T-helper 2 cell treated with Interferon-gamma antibody and Interleukin-4, amounts not matched to agents 5 μg/mL and 100 μg/mL, for 36 hours (primary cell): Measurements from ENCODE around the gene GPR22.
A peak's percentile ranks its signal among the peaks of the same experiment; 100 is the strongest.

Experiments used
- DNase-seq: peaks from one replicate; pipeline ENCODE4 v3.0.0; 2021; ENCODE audit warnings: low spot score
- H3K27ac Mint-ChIP-seq: one replicate; pipeline ENCODE4 v1.8.0; 2021; ENCODE audit warnings: mild to moderate bottlenecking, mixed read lengths
- H3K27me3 Mint-ChIP-seq: one replicate; pipeline ENCODE4 v1.8.0; 2021; ENCODE audit warnings: low read depth, mixed read lengths
- H3K36me3 Mint-ChIP-seq: one replicate; pipeline ENCODE4 v1.8.0; 2021; ENCODE audit warnings: low read depth, mixed read lengths
- H3K4me1 Mint-ChIP-seq: one replicate; pipeline ENCODE4 v1.8.0; 2021; ENCODE audit warnings: low read depth, mixed read lengths
- H3K4me3 Mint-ChIP-seq: one replicate; pipeline ENCODE4 v1.8.0; 2022; ENCODE audit warnings: mild to moderate bottlenecking, moderate library complexity, mixed read lengths
- H3K9me3 Mint-ChIP-seq: one replicate; pipeline ENCODE4 v1.8.0; 2021; ENCODE audit warnings: mixed read lengths

GPR22 gene, protein sequence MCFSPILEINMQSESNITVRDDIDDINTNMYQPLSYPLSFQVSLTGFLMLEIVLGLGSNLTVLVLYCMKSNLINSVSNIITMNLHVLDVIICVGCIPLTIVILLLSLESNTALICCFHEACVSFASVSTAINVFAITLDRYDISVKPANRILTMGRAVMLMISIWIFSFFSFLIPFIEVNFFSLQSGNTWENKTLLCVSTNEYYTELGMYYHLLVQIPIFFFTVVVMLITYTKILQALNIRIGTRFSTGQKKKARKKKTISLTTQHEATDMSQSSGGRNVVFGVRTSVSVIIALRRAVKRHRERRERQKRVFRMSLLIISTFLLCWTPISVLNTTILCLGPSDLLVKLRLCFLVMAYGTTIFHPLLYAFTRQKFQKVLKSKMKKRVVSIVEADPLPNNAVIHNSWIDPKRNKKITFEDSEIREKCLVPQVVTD

DNA sequence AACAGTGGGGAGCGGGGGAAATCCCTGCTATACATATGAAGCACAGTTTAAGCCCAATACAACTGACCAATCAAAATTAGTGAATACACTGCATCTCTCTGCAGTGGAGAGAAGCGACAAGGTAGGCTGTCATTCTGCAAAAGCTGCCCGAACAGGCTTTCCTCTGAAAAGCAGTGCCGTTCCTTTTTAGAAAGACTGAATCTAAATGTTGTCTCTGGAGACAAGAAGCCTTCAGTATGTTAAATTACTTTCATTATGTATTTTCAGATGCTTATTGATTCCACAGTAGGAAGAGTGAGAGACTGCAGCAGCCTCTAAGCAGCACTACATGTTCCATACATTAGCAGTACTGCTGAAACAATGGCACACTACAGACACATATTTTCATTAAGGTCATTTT lies at the start of gene GPR22:
TSS of gene GPR22 (plus strand) at position 129 of the 400 bp plus-strand sequence. CDS start 4,004 bp downstream, outside the sequence.
- no peak for DNase-seq
- H3K9me3 Mint-ChIP-seq = no peaks in the 10 kb centered on the region
- no peaks in the 10 kb centered on the region for H3K4me1 Mint-ChIP-seq
- H3K27me3 Mint-ChIP-seq = no peaks in the 10 kb centered on the region
- H3K4me3 Mint-ChIP-seq = no peak within 1 kb of the TSS
- H3K27ac Mint-ChIP-seq = no peak within 1 kb of the TSS
- no peaks in the 10 kb centered on the region for H3K36me3 Mint-ChIP-seq

DNA sequence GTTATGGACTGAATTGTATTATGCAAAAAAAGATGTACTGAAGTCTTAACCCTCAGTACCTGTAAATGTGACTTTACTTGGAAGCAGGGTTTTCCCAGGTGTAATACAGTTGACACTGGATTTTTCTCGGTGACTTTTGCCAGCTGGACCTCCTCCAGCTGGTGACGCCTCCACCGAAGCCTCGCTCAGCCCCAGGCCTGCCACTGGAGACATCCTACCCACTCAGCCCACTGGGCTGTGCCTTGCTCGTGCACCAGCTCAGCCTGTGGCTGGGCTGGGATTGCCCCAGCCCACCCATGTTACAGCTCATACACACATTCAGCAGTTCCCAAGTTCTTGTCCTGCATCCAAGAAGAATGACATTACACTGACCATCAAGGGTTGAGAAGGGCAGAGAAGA lies 42.4 kb upstream of the GPR22 start:
- no peak overlapping the region for H3K4me3 Mint-ChIP-seq
- peaks cover 3% of the 10 kb centered on the region for H3K9me3 Mint-ChIP-seq
- H3K27ac Mint-ChIP-seq = no peak overlapping the region
- H3K4me1 Mint-ChIP-seq = no peaks in the 10 kb centered on the region
- H3K36me3 Mint-ChIP-seq = no peaks in the 10 kb centered on the region
- H3K27me3 Mint-ChIP-seq = no peaks in the 10 kb centered on the region
- DNase-seq = no peak

DNA sequence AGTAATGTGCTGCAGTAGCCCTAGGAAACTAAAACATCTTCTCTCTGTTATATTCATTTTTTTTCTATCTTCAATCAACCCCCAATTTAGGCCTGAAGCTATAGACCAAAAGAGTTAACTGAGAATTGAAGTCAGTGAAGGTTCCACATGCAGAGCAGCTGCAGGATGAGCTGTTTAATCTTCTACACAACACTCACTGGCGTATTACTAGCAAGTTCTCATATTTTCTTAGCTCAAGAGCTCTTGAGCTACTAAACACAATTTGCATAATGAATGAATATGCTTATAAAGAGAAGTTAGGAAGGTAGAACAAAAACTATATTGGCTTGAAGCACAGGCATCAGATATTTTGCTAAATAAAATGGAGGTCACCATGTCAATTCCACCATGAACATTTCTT lies 41.2 kb upstream of the GPR22 start:
- H3K9me3 Mint-ChIP-seq = peaks cover 3% of the 10 kb centered on the region
- H3K27me3 Mint-ChIP-seq = no peaks in the 10 kb centered on the region
- no peak for DNase-seq
- peaks cover 2% of the 10 kb centered on the region for H3K36me3 Mint-ChIP-seq
- H3K4me3 Mint-ChIP-seq = no peak overlapping the region
- H3K27ac Mint-ChIP-seq = no peak overlapping the region
- no peaks in the 10 kb centered on the region for H3K4me1 Mint-ChIP-seq

DNA sequence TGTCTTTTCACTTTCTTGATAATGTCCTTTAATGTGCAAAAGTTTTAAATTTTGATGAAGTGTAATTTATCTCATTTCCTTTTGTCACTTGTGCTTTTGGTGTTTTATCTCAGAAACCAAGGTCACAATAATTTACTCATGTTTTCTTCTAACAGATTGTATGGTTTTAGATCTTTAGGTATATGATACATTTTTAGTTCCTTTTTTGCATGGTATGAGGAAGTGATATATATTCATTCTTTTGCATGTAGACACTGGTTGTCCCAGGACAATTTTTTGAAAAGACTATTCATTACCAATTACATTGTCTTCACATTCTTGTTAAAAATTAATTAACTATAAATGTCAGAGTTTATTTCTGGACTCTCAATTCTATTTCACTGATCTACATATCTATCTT lies 39.8 kb upstream of the GPR22 start:
- no peaks in the 10 kb centered on the region for H3K4me1 Mint-ChIP-seq
- peaks cover 2% of the 10 kb centered on the region for H3K36me3 Mint-ChIP-seq
- H3K27ac Mint-ChIP-seq = no peak overlapping the region
- no peak overlapping the region for H3K4me3 Mint-ChIP-seq
- no peaks in the 10 kb centered on the region for H3K27me3 Mint-ChIP-seq
- no peak for DNase-seq
- peaks cover 3% of the 10 kb centered on the region for H3K9me3 Mint-ChIP-seq

DNA sequence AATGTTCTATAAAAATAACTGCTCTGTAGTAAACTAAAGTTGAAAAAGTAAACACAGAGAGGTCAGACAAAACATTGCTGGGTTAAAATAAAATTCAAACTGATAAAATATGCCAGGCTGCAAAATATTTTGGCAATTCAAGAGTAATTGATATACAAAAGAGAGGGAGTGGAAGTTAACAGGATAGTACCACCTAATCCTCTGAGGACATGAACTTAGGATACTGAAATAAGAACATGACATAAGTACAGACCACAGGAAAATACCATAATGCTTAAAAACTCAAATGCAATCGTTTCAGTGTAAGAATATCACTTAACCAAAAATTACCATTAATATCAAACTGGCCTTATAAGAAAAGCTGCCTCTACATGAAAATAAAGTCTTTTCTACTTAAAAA lies 37.6 kb upstream of the GPR22 start:
- H3K9me3 Mint-ChIP-seq = peaks cover 7% of the 10 kb centered on the region
- no peak overlapping the region for H3K4me3 Mint-ChIP-seq
- no peaks in the 10 kb centered on the region for H3K27me3 Mint-ChIP-seq
- H3K4me1 Mint-ChIP-seq = no peaks in the 10 kb centered on the region
- no peak for DNase-seq
- H3K36me3 Mint-ChIP-seq = peaks cover 2% of the 10 kb centered on the region
- no peak overlapping the region for H3K27ac Mint-ChIP-seq

DNA sequence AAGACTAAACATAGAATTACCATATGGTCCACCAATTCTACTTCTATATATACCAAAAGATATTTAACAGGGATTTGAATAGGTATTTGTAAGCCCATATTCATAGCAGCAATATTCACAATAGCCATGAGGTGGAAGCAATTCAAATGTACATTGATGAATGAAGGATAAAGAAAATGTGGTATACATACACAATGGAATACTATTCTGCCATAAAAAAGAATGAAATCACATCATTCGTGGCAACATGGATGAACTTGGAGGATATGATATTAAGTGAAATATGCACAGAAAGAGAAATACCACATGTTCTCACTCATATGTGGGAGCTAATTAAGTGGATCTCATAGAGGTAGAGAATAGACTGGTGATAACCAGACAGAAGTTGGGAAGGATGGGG lies 34.1 kb upstream of the GPR22 start:
- Mint-ChIP-seq H3K27me3 (no peaks in the 10 kb centered on the region), H3K27ac (no peak overlapping the region)

DNA sequence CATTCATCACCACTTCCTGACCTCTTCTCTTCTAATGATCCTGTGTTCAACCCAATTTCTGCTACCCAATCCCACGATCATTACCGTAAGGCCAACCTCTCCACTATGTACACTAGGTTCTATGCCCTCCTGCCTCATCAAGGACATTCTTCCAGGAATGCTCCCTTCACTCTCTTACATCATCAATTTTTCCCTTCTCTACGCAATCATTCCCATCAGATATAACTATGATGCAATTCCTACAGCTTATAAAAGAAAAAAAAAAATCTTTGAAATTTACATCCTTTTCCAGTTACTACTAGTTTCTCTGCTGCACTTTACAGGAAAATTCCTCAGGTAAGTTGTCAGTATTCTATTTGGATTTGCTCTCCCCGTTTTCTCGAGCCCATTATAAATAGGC lies 30.8 kb upstream of the GPR22 start:
- no peak overlapping the region for H3K4me3 Mint-ChIP-seq
- peaks cover 6% of the 10 kb centered on the region for H3K36me3 Mint-ChIP-seq
- no peak overlapping the region for H3K27ac Mint-ChIP-seq
- peaks cover 7% of the 10 kb centered on the region for H3K9me3 Mint-ChIP-seq
- no peaks in the 10 kb centered on the region for H3K27me3 Mint-ChIP-seq
- no peak for DNase-seq
- H3K4me1 Mint-ChIP-seq = no peaks in the 10 kb centered on the region

More for the DNA sequence above, 34.1 kb upstream of the GPR22 start:
- peaks cover 7% of the 10 kb centered on the region for H3K9me3 Mint-ChIP-seq
- peaks cover 2% of the 10 kb centered on the region for H3K36me3 Mint-ChIP-seq
- DNase-seq = no peak
- H3K4me3 Mint-ChIP-seq = no peak overlapping the region
- H3K4me1 Mint-ChIP-seq = no peaks in the 10 kb centered on the region

DNA sequence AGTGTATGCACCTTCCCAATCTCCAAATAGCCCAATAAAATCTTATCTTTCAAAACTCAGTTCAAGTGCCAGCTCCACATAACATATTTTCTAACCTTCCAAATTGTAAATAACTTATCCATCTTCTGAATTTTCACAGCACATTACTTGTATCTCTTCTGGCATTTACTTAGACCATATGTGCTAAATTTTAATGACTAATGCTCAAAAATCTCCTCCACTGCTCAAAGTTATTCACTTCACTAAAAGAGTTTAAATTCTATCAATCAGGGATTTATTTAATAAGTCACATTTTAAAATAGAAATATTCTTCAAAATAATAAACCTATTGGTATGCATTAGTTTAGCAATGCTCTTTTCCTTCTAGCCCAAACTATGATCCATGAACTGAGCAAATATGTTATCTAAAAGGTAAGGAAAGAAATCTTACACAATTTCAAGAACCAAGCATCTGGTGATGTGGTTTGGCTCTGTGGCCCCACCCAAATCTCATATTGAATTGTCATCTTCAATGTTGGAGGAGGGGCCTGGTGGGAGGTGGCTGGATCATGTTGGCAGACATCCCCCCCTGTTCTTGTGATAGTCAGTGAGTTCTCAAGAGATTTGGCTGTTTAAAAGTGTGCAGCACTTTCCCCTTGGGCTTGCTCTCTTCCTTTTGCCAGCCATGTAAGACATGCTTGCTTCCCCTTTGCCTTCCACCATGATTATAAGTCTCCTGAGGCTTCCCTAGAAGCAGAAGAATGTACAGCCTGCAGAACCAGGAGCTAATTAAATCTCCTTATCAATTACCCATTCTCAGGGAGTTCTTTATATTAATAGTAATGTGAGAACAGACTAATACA lies 28.1 kb upstream of the GPR22 start:
- Mint-ChIP-seq H3K27ac (no peak overlapping the region), H3K4me3 (no peak overlapping the region), H3K27me3 (no peaks in the 10 kb centered on the region), H3K36me3 (peaks cover 6% of the 10 kb centered on the region), H3K4me1 (peaks cover 4% of the 10 kb centered on the region), H3K9me3 (peaks cover 4% of the 10 kb centered on the region)
- DNase-seq = no peak

DNA sequence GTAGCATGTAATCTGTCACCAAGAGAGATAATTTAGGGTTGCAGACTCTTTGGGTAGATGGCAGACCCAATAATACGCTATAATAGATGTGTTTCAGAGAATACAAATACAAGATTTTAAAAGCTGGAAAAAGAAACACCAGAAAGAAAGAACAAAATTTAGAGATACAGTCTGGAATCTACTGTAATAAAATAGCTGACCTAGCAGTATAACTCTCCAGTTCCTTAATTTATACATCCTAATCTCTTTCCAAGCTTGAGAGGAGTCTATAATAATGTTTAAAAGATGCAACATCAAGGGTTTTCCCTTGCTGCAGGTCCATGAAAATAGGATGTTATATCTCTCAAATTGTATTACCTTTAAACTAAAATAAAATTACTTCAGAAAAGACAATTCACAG lies 27.2 kb upstream of the GPR22 start:
- H3K4me1 Mint-ChIP-seq = peaks cover 7% of the 10 kb centered on the region
- DNase-seq = no peak
- peaks cover 4% of the 10 kb centered on the region for H3K9me3 Mint-ChIP-seq
- no peak overlapping the region for H3K4me3 Mint-ChIP-seq
- H3K36me3 Mint-ChIP-seq = peaks cover 6% of the 10 kb centered on the region
- no peaks in the 10 kb centered on the region for H3K27me3 Mint-ChIP-seq
- no peak overlapping the region for H3K27ac Mint-ChIP-seq

DNA sequence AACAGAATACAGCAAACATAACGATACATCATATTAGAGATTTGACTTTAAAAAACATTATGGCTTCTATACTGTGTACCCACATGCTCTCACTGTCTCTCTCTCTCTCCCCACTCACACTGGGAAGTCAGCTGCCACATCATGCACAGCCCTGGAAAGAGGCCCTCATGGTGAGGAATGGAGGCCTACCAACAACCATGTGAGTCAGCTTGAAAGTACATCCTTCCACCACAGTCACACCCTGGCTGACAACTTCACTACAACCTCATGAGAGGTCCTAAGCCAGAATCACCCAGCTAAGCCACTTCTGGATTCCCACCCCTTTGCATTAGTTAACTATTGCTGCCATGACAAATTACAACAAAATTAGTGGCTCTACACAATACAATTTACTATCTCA lies 23.3 kb upstream of the GPR22 start:
- no peak overlapping the region for H3K4me3 Mint-ChIP-seq
- peaks cover 6% of the 10 kb centered on the region for H3K36me3 Mint-ChIP-seq
- H3K27ac Mint-ChIP-seq = no peak overlapping the region
- H3K9me3 Mint-ChIP-seq = peaks cover 4% of the 10 kb centered on the region
- peak; percentile 17 for DNase-seq
- H3K4me1 Mint-ChIP-seq = peaks cover 7% of the 10 kb centered on the region
- H3K27me3 Mint-ChIP-seq = no peaks in the 10 kb centered on the region

DNA sequence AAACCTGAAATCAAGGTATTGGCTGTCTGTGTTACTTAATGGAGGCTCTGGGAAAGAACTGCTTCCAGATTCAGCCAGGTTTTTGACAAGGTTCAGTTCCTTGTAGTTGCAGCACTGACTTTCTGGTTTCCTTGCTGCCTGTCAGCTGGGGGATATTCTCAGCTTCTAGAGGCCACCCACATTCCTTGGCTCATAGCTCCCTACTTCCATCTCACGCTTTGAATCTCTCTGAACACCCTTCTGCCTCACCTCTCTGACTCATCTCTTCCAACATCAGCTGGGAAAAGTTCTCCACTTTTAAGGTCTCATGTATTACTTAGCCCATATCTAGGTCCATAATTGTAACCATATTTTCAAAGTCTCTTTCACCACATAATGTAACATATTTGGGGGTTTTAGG lies 22.9 kb upstream of the GPR22 start:
- Mint-ChIP-seq H3K36me3 (peaks cover 4% of the 10 kb centered on the region), H3K27ac (no peak overlapping the region), H3K9me3 (peaks cover 4% of the 10 kb centered on the region), H3K4me3 (no peak overlapping the region), H3K4me1 (peaks cover 7% of the 10 kb centered on the region), H3K27me3 (no peaks in the 10 kb centered on the region)
- no peak for DNase-seq

DNA sequence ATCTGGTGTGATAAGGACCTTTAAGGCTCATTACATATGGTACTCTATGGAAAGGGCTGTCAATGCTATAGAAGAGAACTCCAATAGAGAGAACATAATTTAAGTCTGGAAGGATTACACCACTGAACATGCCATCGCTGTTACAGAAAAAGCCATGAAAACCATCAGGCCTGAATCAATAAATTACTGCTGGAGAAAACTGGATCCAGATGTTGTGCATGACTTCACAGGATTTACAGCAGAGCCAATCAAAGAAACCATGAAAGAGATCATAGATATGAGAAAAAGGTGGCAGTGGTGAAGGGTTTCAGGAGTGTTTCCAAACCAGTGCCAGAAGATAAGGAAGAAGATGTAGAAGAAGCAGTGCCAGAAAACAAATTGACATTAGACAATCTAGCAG lies 18.9 kb upstream of the GPR22 start:
- H3K27ac Mint-ChIP-seq = no peak overlapping the region
- H3K4me3 Mint-ChIP-seq = no peak overlapping the region
- H3K4me1 Mint-ChIP-seq = peaks cover 7% of the 10 kb centered on the region
- DNase-seq = no peak
- no peaks in the 10 kb centered on the region for H3K36me3 Mint-ChIP-seq
- no peaks in the 10 kb centered on the region for H3K27me3 Mint-ChIP-seq
- no peaks in the 10 kb centered on the region for H3K9me3 Mint-ChIP-seq

DNA sequence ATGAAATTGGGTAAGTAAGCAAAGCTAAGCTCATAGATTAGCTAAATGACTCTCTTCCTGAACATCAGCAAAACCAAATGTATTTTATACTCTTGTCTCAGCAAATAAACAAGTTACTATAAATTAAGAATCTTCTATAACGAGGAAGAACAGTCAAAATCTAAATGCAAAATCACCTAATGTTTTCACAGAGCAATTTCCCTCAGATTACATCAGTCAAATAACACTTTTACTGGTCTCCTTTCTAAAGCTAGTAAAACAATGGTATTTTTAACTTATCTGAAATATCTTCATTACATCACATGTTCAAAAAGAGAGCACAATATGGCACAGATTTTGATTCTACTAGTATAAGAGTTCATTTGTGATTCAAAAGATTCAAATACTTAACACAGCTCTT lies 16.5 kb upstream of the GPR22 start:
- no peak for DNase-seq
- no peak overlapping the region for H3K4me3 Mint-ChIP-seq
- H3K27ac Mint-ChIP-seq = no peak overlapping the region
- H3K36me3 Mint-ChIP-seq = peaks cover 10% of the 10 kb centered on the region
- no peaks in the 10 kb centered on the region for H3K4me1 Mint-ChIP-seq
- no peaks in the 10 kb centered on the region for H3K27me3 Mint-ChIP-seq
- no peaks in the 10 kb centered on the region for H3K9me3 Mint-ChIP-seq

DNA sequence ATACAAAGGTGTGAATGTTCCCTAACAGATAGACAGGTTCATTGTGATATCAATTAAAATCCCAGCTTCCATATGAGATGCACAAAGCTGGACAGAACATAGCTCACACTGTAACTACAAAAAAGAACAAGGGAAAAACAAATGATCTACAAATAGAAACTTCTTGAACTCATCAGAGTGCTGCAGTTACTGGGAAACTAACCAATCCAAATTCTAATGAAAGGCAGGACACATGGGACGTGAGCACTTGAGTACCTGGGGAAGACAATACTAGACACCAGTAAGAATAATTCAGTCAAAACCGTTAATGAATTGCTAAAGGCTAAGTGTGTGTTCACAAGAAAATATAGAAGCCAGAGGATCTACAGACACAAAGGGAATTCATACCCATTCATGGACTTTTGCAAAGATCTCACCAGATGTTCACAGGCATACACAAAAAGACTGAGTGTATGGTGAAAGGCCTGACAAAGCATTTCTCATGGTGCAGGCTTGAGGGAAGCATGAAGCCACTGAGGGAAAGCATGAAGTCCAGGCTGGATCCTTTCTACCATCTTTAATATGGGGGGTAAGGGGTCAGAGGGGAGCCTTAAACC lies 7.8 kb upstream of the GPR22 start:
- no peaks in the 10 kb centered on the region for H3K27me3 Mint-ChIP-seq
- H3K36me3 Mint-ChIP-seq = peaks cover 12% of the 10 kb centered on the region
- no peak for DNase-seq
- no peak overlapping the region for H3K27ac Mint-ChIP-seq
- no peaks in the 10 kb centered on the region for H3K9me3 Mint-ChIP-seq
- H3K4me1 Mint-ChIP-seq = no peaks in the 10 kb centered on the region
- H3K4me3 Mint-ChIP-seq = no peak overlapping the region
